OCI-M2 (cell line): ENCODE measurements around the gene MTCL1.

Experiments used
- DNase-seq: peaks from one replicate; lab custom pipeline; 2025; ENCODE audit not compliant: unreplicated experiment; lab: John Stamatoyannopoulos, UW

Gene MTCL1

GRCh38 chr18:8788503-8789429, 83.4 kb downstream of the MTCL1 start:
- DNase-seq = no peak

- DNase-seq = no peak
Observed at GRCh38 chr18:8791171-8791651, 85.9 kb downstream of the MTCL1 start.

DNA sequence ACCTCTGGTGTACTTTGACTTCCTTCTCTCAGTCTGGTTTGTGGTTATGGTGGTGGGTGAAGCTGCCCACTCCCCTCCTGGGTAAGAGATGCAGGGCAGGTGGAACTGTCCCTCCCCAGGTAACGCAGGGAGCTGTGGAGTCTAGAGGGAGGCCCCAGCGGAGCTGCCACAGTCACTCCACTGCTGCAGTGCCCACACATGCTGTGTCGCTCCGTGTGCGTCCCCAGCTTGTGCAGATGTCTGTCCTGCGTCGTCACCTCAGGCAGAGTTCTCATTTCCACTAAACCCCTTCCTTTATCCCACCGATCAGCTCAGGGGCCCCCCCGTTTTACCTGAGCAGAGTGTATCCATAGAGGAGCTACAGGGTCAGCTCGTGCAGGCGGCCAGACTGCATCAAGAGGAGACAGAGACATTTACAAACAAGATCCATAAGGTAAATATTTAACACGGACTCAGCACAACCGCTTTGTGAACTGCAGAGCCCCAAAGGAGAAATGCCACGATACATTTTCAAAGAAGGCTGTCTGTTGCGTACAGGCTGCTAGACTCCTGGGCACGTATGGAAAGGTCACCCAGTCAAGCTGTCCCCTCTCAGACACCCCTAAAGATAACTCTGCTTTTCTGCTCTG, 87.4 kb downstream of the MTCL1 start:
- DNase-seq = no peak

DNA sequence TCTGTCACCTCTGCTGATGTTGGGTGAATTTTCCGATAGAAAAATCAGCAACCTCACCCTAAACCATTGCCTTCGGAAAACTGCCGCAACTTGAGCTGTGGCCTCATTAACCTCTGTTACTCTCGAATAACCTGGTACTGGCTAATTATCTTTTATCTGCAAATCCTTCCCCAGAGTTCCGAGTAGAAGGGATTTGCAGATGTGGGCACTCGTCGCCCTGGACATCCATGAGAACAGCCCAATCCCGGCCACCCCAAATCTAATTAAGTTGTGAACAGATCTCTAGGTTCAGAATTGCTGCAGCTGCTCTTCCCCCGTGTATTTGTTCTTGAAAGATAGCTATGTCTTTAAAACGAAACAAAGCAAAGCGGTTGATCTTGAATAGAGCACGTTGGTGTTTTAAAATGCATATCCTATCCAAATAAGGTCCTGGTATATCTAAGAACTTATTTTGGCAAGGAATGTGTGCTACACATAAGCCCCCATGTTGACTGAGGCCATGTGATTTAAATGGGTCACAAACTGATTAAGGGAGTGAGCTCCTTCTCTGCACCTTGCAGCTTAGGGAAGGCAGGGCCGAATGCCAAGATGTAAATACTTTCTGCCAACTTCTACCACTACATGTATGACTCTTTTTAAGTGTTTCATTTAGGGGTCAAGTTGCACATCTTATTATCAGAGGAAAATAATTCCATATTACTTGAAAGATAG, 88.2 kb downstream of the MTCL1 start:
- DNase-seq = no peak

DNA sequence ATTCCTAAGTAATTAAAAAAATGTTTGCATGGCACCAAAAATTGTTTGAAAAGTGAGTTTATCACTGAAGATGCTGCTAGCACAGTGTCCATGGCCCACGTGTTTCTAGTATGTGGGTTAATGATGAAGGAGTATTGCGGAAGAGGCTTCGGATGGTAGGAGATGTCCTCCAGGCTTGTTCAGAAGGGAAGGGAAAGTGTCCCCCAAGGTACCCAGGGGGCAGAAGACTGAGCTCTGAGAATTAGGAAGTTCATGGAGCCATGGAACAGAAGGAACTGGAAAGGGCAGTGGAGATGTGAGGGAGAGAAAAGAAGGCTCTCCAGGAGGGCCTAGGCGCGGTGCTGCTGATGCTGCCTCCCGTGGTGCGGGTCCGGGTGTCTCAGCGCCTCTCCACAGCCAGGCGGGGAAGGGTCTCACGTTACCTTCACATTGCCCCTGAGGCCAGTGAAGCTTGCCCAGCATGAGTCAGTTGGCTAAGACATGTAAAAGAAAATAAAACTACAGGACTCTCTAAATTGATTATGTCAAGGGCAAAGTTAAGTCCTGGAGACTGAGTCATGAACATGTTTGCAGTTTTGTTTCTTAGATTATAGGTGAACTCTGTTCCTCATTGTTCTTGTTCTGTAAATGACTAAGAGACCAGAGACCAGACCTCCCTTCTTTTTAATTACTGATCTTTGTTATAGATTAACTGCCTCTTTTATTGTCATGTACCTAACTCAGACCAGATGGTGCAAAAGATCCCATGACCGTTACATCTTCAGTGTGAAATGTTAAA, 89.0 kb downstream of the MTCL1 start:
- DNase-seq = no peak

DNA sequence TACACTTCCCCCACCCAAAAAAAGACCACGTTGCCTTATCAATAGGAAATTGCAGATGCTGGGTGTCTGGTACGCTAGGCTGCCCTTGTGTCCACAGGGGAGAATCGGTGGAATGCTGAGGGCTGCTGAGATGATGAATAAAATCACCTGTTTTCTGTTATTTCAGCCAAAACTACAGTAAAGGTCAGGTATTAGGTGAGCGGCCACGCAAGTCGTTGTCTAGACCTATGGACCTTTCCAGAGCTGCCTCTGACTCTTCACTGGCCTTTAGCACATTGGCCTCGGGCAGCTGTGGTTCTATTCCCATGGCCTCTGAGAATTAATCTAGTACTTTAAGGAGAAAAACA, 89.6 kb downstream of the MTCL1 start:
- no peak for DNase-seq

- no peak for DNase-seq
Observed at GRCh38 chr18:8795586-8796325, 90.4 kb downstream of the MTCL1 start.

DNA sequence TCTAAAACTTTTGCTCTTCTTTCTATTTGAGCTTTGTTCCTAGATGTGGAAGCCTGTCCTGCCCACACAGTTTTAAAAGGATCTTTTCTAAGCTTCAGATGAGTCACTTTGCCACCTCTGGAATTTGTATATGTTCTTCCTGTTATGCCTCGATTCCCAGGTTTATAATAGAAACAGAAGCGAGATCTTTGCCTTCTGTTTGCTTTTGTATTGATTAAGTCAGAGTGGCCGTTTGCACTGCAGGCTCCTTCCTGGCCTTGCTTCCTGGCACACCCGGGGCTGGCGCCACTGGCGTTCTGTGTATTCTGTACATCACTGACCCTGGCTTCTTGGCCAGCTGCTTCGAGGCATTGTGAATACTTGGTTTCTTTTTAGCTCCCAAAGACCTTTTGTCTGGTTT, 91.8 kb downstream of the MTCL1 start:
- DNase-seq = no peak

DNA sequence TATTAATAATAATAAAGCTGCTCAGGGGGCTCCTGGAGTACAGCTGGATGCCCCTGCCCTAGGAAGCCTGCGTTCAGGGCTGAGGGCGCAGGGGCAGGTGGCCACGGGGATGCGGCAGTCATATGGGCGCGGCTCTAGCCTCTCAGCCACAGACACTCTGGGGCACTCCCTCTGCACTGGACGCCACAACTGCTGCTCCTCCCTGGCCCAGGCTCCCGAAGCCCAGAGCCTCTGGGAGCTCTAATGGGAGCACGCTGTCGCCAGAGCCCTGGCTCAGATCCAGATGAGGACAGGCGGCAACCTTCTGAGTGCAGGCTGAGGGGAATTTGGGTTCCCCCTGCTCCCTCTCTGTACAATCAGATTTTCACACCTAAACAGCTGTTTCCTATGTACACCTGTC, 93.6 kb downstream of the MTCL1 start:
- no peak for DNase-seq

DNA sequence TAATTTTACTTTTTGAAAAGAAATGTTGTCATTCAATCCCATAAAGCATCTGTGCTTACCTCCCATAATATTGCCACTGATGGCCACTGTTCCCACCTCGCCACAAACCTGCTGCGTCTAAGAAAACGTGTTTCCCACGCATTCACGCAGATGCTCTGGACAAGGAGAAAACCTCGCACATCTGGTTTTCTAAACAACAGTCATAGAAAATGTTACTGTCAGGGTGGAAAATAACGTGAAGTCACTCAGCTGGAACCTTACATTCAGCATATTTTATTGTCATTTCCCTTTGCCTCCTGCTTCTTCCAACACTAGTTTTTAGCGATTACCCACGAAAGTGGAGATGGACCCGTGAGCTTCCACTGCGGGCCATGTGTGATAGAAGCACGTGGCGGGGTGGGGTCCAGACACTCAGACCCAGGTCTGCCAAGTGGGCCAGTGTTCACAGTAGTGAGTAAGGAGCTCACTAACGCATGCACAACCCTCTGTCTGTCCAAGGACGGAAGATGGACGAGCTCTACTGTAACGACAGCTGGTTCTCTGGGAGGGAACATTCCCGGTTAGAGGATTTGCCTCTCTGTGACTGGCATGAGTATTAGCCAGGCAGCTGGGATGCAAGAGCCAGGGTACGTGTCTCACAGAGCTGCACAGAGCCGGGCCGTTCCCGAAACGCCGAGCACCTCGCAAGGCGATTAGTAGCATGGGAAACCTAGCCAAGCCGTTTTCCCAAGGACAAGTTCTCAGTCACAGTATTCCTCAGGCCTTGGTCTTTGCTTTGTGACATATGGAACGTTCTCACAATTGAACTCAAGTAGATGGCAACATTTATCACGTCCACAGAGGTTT, 94.5 kb downstream of the MTCL1 start:
- DNase-seq = no peak

DNA sequence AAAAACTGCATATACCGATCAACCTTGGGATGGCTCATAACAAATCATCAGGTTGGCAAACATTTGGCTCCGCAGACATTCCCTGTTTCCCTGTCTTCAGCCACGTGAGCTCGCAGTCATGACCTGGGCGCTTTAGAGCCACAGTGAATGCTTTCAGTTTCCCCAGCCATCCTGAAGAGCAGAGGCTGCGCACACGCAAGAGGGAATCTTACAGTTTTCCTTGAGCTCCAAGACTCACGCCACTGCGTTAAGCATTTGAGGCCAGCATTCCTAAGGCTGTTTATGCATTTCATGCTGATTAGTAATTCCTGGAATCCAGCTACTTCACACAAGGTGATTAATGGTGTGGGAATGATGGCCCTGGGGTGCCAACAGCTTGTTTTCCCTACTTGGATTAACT, 95.1 kb downstream of the MTCL1 start:
- no peak for DNase-seq

- DNase-seq = no peak
Observed at GRCh38 chr18:8800876-8801262, 95.5 kb downstream of the MTCL1 start.

- DNase-seq = no peak
Observed at GRCh38 chr18:8801263-8801901, 96.0 kb downstream of the MTCL1 start.

DNA sequence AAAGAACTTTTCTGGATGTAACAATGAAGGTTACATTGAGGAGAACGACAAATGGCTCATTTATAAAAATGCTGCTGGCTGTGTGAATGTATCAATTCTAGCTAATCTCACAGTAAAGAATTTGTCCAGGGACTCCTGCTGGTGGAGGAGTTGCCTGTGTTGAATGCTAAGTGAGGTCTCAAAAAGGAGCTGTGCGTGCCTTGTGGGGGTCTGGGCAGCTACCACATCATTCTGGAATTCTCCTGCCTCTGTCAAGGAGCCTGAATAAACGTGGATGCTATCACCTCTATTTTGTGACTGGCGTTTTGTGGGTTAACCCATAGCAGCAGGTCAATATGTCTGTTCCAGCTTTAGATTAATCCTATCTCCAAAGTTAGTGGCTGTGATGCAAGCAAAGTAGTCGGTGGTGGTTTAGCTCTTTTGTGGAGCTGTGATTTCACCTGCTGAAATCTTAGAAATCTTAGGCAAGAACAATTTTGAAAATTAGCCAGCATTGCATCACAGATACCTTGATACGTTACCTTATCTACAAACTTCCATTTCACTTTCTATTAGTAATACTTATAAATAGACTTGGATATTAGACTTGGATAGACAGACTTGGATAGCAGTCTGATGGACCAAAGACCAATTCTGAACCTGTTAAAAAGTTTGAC, 96.8 kb downstream of the MTCL1 start:
- DNase-seq = no peak

DNA sequence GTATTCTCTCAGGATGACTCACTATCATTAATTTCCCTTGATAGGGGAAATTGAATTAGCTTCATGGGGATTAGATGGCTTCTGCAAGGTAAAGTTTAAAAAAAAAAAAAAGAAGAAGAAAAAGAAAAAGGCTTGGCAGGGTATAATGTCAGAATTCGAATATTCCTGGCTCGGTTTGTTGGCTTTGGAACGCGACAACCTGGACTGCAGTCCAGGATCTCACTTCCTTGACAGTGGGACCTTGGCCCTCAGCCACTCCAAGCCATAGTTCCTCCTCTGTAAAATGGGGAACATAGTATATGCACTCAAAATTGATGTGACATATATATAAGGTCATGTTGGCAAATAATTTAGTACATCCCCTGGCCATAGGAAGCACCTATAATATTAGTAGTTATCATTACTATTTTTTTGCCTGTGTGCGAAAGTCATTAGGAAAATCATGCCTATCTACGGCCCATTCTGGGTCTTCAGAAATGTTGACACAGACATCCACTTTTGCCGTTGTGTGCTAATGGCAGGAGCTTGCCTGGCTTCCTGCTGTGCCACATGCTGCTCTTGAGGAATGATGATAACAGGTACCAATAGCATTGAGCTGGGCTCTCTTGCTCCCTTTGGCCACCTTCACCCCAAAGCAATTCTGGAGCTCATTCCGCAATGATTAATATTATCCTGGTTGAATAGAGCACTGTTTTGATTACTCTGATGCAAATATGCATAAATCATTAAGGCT, 97.9 kb downstream of the MTCL1 start:
- DNase-seq = no peak

DNA sequence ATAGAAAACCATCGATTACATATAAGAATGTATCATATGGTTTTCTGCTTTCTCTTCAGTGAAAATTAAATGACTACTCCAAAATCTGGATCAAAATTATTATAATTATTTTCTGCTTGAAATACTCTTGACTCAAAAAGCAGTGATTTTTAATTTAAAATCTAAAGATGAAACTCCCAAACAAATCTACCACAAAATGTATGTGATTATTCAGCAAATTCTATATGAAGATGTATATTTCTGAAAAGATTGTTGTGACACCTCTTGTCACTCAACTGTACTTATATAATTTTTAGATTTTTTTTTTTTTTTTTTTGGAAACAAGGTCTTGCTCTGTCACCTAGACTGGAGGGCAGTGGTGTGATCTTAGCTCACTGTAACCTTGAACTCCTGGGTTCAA, 98.6 kb downstream of the MTCL1 start:
- DNase-seq = no peak

DNA sequence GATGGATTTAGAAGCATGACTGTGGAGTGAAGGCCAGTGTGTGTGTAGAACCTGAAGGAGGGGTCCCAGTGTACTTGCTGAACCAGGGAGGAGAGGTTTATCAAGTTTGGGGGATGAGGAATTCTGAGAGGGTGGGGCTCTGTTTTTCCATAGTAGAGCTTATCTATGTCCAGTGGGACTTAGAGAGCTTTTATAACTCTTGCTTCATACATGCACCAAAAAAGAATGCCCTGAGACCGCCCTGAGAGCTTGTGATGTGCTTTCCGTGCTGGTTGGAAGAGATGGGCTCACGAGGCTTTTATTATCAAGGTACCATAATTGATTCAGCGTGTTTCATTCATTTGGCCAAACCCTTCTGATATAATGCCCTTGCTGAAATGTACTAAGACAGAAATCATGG, 100.2 kb downstream of the MTCL1 start:
- DNase-seq = no peak
